ENCODE results near the gene LYRM1. TPM values are rescaled to one million over a fixed set of nuclear protein-coding genes. Genes with fewer than 3 reads are reported as not detected.
"Not testable (repeated sequence)": the region's sequence is repeated elsewhere in the genome, so short reads cannot be mapped to it uniquely, and the experiment has no call there.

LYRM1 gene
- total RNA-seq, 2 experiments from 2014 or later: 26.5 to 28.0 TPM

DNA sequence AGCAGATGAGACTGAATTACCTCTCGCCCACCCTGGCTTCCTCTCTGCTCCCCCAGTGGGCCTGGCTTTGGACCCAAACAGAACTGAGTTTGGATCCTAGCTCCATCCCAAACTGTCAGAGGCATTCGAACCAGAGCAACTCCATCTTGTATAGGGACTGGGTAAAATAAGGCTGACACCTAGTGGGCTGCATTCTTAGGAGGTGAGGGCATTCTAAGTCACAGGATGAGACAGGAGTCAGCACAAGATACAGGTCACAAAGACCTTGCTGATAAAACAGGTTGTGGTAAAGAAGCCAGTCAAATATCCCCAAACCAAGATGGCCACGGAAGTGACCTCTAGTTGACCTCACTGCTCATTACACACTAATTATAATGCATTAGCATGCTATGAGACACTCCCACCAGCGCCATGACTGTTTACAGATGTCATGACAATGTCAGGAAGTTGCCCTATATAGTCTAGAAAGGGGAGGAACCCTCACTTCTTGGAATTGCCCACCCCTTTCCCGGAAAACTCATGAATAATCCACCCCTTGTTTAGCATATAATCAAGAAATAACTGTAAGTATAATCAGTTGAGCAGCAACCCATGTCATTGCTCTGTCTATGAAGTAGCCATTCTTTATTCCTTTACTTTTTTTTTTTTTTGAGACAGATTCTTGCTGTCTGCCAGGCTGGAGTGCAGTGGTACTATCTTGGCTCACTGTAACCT is 44.4 kb downstream of the LYRM1 start:
- Mint-ChIP-seq H3K4me1 (ENCODE audit: low read depth) (peaks cover 25% of the 10 kb centered on the region), H3K4me3 (no peak overlapping the region), H3K27me3 (no peaks in the 10 kb centered on the region), H3K36me3 (no peaks in the 10 kb centered on the region), H3K27ac (no peak overlapping the region), H3K9me3 (no peaks in the 10 kb centered on the region)
- ChIA-PET CTCF (interaction anchor here (0.6 to 2.3 kb wide), 2 partner anchors 36 to 95 kb away, joined by 3 to 20 read pairs; no protein-coding TSS in a partner anchor), POLR2A (interaction anchor here (1.0 kb wide), 1 partner anchor 45 kb away, joined by 3 read pairs; the partner anchor contains the start of genes DCUN1D3 and LYRM1)
- intact Hi-C loops (cut with micrococcal nuclease): loop anchor here (1.0 to 10.0 kb wide), 6 partner anchors 34 to 170 kb away; partner anchors contain the start of genes DCUN1D3 and LYRM1
- DNase-seq: peak; percentile 80

DNA sequence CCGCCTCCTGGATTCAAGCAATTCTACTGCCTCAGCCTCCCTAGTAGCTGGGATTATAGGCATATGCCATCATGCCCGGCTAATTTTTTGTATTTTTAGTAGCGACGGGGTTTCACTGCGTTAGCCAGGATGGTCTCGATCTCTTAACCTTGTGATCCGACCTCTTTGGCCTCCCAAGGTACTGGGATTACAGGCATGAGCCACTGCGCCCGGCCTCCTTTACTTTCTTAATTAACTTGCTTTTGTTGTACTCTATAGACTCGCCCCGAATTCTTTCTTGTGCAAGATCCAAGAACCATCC is 45.0 kb downstream of the LYRM1 start:
- DNase-seq, H3K4me3 Mint-ChIP-seq, H3K36me3 Mint-ChIP-seq, H3K27me3 Mint-ChIP-seq, H3K27ac Mint-ChIP-seq, H3K9me3 Mint-ChIP-seq, CTCF ChIA-PET, POLR2A ChIA-PET: not testable (repeated sequence)
- H3K4me1 Mint-ChIP-seq (ENCODE audit: low read depth): peaks cover 23% of the 10 kb centered on the region
- intact Hi-C loops (cut with micrococcal nuclease): loop anchor here (1.0 to 10.0 kb wide), 6 partner anchors 34 to 171 kb away; partner anchors contain the start of genes DCUN1D3 and LYRM1

DNA sequence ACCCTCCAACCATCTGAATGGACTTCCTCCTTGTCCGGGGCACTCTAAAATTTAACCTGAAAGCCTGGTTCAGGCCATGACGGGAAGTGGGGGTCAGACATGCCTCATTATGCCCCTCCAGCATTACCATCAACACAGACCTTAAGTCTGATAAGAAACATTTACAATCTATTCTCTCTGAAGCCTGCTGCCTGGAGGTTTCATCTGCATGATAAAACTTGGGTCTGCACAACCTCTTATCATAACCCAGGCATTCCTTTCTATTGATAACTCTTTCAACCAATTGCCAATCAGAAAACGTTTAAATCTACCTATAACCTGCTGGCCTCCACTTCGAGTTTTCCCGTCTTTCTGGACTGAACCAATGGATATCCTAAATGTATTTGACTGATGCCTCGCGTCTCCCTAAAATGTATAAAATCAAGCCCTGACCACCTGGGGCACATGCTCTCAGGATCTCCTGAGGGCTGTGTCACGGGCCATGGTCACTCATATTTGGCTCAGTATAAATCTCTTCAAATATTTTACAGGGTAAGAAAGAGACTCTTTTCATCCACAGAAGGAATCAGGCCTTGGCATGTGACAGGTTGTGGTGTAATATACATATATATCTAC is 45.6 kb downstream of the LYRM1 start:
- intact Hi-C loops (cut with micrococcal nuclease): loop anchor here (5.0 to 10.0 kb wide), 2 partner anchors 144 to 171 kb away; no protein-coding TSS in a partner anchor
- Mint-ChIP-seq H3K36me3 (no peaks in the 10 kb centered on the region), H3K9me3 (no peaks in the 10 kb centered on the region), H3K4me1 (ENCODE audit: low read depth) (peaks cover 19% of the 10 kb centered on the region), H3K4me3 (no peak overlapping the region), H3K27ac (no peak overlapping the region), H3K27me3 (peaks cover 2% of the 10 kb centered on the region)
- ChIA-PET CTCF (no interaction called here), POLR2A (no interaction called here)
- no peak for DNase-seq

DNA sequence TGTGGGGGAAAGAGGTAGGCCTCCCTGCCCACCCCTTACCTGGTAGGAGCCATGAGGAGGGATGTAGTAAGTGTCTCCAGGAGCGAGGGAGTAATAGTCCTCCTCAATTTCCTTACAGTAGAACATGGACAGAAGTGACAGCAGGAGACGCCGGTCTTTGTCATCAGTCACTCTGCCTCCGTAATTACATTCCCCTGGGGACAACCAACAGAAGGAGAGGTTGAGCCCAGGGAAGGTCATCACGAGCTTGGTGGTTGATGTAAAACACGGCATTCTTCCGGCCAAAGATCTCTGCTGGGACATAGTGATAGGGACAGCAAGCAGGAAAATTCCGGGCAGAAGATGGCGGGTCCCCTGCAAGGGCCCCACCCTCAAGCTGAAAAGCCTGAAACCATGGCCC is 47.9 kb downstream of the LYRM1 start:
- no peaks in the 10 kb centered on the region for H3K9me3 Mint-ChIP-seq
- ChIA-PET CTCF (interaction anchor here (1.6 kb wide), 1 partner anchor 99 kb away, joined by 6 read pairs; no protein-coding TSS in a partner anchor), POLR2A (no interaction called here)
- H3K27me3 Mint-ChIP-seq: peaks cover 7% of the 10 kb centered on the region
- no peak overlapping the region for H3K4me3 Mint-ChIP-seq
- intact Hi-C loops (cut with micrococcal nuclease): loop anchor here (5.0 to 10.0 kb wide), 2 partner anchors 146 to 174 kb away; no protein-coding TSS in a partner anchor
- no peaks in the 10 kb centered on the region for H3K36me3 Mint-ChIP-seq
- H3K27ac Mint-ChIP-seq: no peak overlapping the region
- peaks cover 11% of the 10 kb centered on the region for H3K4me1 Mint-ChIP-seq (ENCODE audit: low read depth)
- DNase-seq: no peak

DNA sequence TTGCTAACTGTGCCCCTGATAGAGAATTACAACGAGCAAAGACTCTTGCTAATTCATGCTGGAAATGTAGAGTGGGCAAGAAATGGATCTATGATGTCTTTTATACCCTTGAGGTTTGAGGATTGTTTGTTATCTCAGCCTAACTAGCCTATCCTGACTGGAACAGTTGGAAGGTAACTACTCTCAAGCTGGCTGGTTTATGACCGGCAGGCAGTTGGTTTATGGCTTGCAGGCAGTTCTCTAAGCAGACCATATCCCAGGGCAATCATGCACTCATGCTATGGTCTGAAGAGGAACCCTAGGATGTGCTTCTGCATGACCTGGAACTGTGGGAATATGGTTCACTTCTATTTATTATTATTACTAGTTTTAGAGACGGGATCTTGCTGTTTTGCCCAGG is 49.1 kb downstream of the LYRM1 start:
- ChIA-PET POLR2A (no interaction called here), CTCF (interaction anchor here (1.6 kb wide), 1 partner anchor 100 kb away, joined by 6 read pairs; no protein-coding TSS in a partner anchor)
- Mint-ChIP-seq H3K4me1 (ENCODE audit: low read depth) (peaks cover 4% of the 10 kb centered on the region), H3K36me3 (no peaks in the 10 kb centered on the region), H3K27me3 (peaks cover 7% of the 10 kb centered on the region), H3K4me3 (no peak overlapping the region), H3K9me3 (no peaks in the 10 kb centered on the region), H3K27ac (no peak overlapping the region)
- intact Hi-C loops (cut with micrococcal nuclease): loop anchor here (5.0 to 10.0 kb wide), 2 partner anchors 147 to 175 kb away; no protein-coding TSS in a partner anchor
- no peak for DNase-seq

DNA sequence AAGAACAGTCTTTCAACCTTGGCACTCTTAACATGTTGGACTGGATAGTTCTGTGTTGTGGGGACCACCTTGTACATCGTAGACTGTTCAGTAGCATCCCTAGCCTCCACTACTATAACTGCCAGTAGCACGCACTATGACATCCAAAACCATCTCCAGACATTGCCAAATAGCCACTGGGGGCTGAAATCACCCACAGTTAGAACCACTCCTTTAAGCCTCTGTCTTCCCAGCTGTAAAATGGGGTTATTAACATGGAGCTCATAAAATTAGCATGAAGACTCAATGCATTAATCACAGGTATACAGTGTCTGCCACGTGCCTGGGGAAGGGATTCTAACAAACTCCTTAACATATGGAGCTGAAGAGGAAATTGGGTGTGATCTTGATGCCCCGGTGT is 49.7 kb downstream of the LYRM1 start:
- H3K4me1 Mint-ChIP-seq (ENCODE audit: low read depth): no peaks in the 10 kb centered on the region
- H3K27ac Mint-ChIP-seq: no peak overlapping the region
- no peak for DNase-seq
- CTCF ChIA-PET: no interaction called here
- POLR2A ChIA-PET: no interaction called here
- H3K4me3 Mint-ChIP-seq: no peak overlapping the region
- H3K36me3 Mint-ChIP-seq: no peaks in the 10 kb centered on the region
- peaks cover 7% of the 10 kb centered on the region for H3K27me3 Mint-ChIP-seq
- H3K9me3 Mint-ChIP-seq: no peaks in the 10 kb centered on the region
- intact Hi-C loops (cut with micrococcal nuclease): no loop called here

DNA sequence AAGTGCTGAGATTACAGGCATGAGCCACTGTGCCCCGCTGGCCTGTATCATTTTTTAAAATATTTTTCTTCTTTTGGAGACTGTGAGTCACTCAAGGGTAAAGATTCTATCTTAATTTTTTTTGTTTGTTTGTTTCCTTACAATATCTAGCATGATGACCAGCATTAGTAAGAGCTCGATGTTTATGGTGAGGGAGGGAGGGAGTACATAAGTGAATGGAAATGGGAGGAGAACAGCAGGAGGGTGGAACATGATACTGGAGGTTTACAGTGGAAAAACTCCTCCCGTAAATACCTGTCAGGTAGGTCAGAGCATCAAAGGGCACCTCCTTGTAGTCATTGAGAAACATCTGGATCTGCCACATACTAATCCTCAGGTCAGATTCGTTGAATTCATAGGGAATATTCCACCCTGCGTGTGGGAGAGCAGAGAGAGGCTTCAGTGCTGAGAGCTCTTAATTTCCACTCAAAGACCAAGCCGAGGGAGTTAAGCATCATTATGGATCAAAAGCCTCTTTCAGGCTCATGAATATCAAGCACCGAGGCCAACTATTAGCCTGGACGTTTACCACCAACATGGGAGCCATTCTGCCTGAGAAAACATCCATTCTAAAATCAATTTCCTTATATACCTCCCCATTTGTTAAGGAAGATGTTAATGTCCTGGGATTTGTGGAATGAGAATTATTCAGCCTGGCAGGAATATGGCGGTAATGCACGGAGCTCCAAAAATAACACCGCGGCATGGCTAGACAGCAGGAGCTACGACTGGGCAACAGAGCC is 51.8 kb downstream of the LYRM1 start:
- intact Hi-C loops (cut with micrococcal nuclease): no loop called here
- H3K27me3 Mint-ChIP-seq: peaks cover 7% of the 10 kb centered on the region
- H3K27ac Mint-ChIP-seq: no peak overlapping the region
- no peaks in the 10 kb centered on the region for H3K9me3 Mint-ChIP-seq
- no peaks in the 10 kb centered on the region for H3K36me3 Mint-ChIP-seq
- CTCF ChIA-PET: no interaction called here
- no peak overlapping the region for H3K4me3 Mint-ChIP-seq
- no peaks in the 10 kb centered on the region for H3K4me1 Mint-ChIP-seq (ENCODE audit: low read depth)
- no peak for DNase-seq
- POLR2A ChIA-PET: no interaction called here

DNA sequence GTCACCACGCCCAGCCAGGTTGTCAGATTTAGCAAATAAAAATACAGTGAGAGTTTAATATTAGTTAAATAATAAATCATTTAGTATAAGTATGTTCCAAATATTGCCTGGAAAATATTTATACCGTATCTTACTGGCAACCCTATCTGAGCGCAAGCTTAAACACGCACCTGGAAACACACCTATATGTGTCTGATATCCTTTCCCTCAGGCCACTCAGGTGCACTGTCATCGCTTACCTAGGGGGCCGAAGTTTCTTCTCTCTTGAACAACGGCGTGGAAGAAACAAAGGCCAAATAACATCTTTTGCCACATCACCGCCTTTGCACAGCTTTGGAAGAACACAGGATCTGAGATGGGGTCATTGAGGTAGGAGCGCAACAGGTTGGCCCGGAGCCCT is 54.0 kb downstream of the LYRM1 start:
- ChIA-PET CTCF (no interaction called here), POLR2A (no interaction called here)

DNA sequence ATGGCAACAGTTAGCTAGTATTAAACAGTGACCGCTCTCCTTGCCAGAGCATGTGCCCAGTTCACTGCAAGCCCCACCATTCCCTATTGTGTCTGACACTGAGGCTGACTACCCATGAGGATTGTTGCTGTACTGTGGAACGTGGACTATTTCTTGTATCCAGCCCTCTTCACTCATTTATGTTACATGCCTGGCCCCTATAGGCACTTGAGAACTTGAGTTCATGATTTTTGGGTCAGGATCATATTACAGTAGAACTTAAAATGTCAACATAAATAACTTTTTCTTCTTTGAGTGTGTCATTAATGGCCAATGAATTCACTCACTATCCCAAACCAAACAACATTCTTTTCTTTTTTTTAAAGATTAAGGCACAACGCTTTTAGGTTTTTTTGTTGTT is 55.7 kb downstream of the LYRM1 start:
- POLR2A ChIA-PET: no interaction called here
- Mint-ChIP-seq H3K4me3 (no peak overlapping the region), H3K4me1 (ENCODE audit: low read depth) (no peaks in the 10 kb centered on the region), H3K27ac (no peak overlapping the region), H3K9me3 (no peaks in the 10 kb centered on the region), H3K36me3 (no peaks in the 10 kb centered on the region), H3K27me3 (peaks cover 5% of the 10 kb centered on the region)
- intact Hi-C loops (cut with micrococcal nuclease): no loop called here
- DNase-seq: no peak
- CTCF ChIA-PET: no interaction called here

More for the DNA sequence above, 54.0 kb downstream of the LYRM1 start:
- no peaks in the 10 kb centered on the region for H3K36me3 Mint-ChIP-seq
- no peak overlapping the region for H3K4me3 Mint-ChIP-seq
- DNase-seq: no peak
- peaks cover 7% of the 10 kb centered on the region for H3K27me3 Mint-ChIP-seq
- H3K27ac Mint-ChIP-seq: no peak overlapping the region
- no peaks in the 10 kb centered on the region for H3K4me1 Mint-ChIP-seq (ENCODE audit: low read depth)
- intact Hi-C loops (cut with micrococcal nuclease): no loop called here
- no peaks in the 10 kb centered on the region for H3K9me3 Mint-ChIP-seq

DNA sequence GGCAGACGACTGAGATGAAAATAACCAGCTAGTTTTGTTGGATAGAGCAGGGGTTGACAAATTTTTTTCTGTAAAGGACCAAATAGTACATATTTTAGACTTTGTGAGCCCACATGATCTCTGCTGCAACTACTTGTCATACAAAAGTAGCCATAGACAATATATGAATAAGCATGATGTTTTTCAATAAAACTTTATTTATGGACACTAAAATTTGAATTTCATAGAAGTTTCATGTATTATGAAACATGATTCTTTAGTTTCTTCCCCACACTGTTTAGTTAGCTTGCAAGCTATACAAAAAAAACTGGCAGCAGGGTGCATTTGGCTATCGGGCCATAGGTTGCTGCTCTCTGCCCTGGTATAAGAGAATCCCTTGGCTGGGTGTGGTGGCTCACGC is 56.6 kb downstream of the LYRM1 start:
- ChIA-PET POLR2A (no interaction called here), CTCF (no interaction called here)
- H3K4me1 Mint-ChIP-seq (ENCODE audit: low read depth): no peaks in the 10 kb centered on the region
- no peaks in the 10 kb centered on the region for H3K36me3 Mint-ChIP-seq
- H3K27me3 Mint-ChIP-seq: peaks cover 4% of the 10 kb centered on the region
- H3K9me3 Mint-ChIP-seq: no peaks in the 10 kb centered on the region
- no peak overlapping the region for H3K4me3 Mint-ChIP-seq
- intact Hi-C loops (cut with micrococcal nuclease): no loop called here
- DNase-seq: no peak
- no peak overlapping the region for H3K27ac Mint-ChIP-seq

DNA sequence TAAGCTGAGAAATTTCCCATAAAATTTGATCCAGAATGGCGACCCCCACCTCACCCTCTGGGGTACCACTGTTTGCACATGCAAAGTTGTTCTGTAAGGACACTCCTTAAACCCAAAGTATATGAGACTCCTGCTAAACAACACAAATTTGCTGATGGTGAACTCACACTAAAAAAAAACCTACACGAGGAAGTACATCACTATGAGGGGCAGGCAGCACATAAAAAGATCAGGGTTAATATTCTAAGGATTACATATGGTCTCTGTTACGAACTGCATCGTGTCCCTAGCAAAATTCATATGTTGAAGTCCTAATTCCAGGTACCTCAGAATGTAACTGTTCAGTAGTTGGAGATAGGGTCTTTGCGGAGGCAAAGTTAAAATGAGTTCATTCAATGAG is 60.3 kb downstream of the LYRM1 start:
- H3K9me3 Mint-ChIP-seq: no peaks in the 10 kb centered on the region
- ChIA-PET CTCF (no interaction called here), POLR2A (no interaction called here)
- no peaks in the 10 kb centered on the region for H3K4me1 Mint-ChIP-seq (ENCODE audit: low read depth)
- H3K36me3 Mint-ChIP-seq: no peaks in the 10 kb centered on the region
- no peak for DNase-seq
- H3K27me3 Mint-ChIP-seq: no peaks in the 10 kb centered on the region
- intact Hi-C loops (cut with micrococcal nuclease): no loop called here
- no peak overlapping the region for H3K4me3 Mint-ChIP-seq
- H3K27ac Mint-ChIP-seq: no peak overlapping the region

DNA sequence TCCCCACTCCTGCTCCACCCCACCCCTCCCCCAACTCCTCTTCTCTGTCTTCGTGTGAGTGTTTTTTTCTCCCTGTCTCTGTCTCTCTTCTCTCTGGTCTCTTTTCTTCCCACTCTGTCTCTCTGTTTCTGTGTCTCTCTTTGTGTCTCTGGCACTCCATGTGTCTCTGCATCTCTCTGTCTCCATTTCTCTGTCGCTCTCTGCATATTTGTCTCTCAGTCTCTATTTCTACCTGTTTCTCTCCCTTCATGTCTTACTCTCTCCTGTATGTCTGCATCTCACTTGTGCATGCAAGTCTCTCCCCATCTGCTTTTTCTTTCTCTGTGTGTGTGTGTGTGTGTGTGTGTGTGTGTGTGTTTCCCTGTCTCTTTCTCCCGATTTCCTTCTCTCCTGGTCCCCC is 68.2 kb downstream of the LYRM1 start:
- Mint-ChIP-seq H3K9me3 (no peaks in the 10 kb centered on the region), H3K27me3 (peaks cover 3% of the 10 kb centered on the region), H3K4me3 (no peak overlapping the region), H3K4me1 (ENCODE audit: low read depth) (no peaks in the 10 kb centered on the region), H3K27ac (no peak overlapping the region), H3K36me3 (no peaks in the 10 kb centered on the region)
- POLR2A ChIA-PET: no interaction called here
- no peak for DNase-seq
- CTCF ChIA-PET: no interaction called here
- intact Hi-C loops (cut with micrococcal nuclease): no loop called here

Measured in activated CD4-positive, alpha-beta memory T cell treated with anti-CD3 and anti-CD28 coated beads for 36 hours (primary cell).